Measurements from ENCODE around the gene HIRA.
"Not testable (repeated sequence)": the region's sequence is repeated elsewhere in the genome, so short reads cannot be mapped to it uniquely, and the experiment has no call there.

HIRA gene

DNA sequence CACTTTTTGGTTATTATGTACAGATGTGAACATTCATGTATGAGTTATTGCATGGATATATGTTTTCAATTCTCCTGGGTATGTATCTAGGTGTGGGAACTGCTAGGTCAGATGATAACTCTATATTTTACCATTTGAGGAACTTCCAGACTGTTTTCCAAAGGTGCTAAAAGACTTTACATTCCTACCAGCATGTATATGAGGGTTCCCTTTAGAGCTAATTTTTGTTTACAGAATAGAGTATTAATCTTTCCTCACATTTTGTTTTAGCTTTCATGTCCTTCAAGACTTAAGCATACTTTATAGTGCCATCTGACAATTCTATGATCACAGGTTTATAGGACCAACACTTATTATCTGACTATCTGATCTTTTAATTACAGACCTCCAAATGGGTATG lies 59.6 kb downstream of the HIRA start:
- H3K4me1 ChIP-seq (ENCODE audit: low read length) = no peaks in the 10 kb centered on the region
- H2AFZ ChIP-seq (ENCODE audit: low read length) = no peak overlapping the region
- H3K4me2 ChIP-seq (ENCODE audit: low read depth, low read length) = no peak overlapping the region
- H3K79me2 ChIP-seq (ENCODE audit: low read length) = no peaks in the 10 kb centered on the region
- H3K27me3 ChIP-seq (replicated peaks; ENCODE audit: insufficient read depth, low read length) = no peaks in the 10 kb centered on the region
- no peaks in the 10 kb centered on the region for H3K9me3 ChIP-seq (replicated peaks; ENCODE audit: insufficient read depth, low read length)
- H3K36me3 ChIP-seq (replicated peaks; ENCODE audit: insufficient read depth, low read length) = peaks cover 20% of the 10 kb centered on the region; the same call in 1 of the 2 replicates
- 0 out of 2 replicates have a peak, but pooled peaks cover 4% of the 10 kb centered on the region for H4K20me1 ChIP-seq (ENCODE audit: insufficient read depth, low read length)
- H3F3A ChIP-seq (ENCODE audit: insufficient read depth, low read length) = no peaks in the 10 kb centered on the region
- H3K9me2 ChIP-seq (replicated peaks; ENCODE audit: insufficient read depth, low read length) = no peaks in the 10 kb centered on the region
- DNase-seq = no peak
- TF ChIP-seq, protein P1, sequence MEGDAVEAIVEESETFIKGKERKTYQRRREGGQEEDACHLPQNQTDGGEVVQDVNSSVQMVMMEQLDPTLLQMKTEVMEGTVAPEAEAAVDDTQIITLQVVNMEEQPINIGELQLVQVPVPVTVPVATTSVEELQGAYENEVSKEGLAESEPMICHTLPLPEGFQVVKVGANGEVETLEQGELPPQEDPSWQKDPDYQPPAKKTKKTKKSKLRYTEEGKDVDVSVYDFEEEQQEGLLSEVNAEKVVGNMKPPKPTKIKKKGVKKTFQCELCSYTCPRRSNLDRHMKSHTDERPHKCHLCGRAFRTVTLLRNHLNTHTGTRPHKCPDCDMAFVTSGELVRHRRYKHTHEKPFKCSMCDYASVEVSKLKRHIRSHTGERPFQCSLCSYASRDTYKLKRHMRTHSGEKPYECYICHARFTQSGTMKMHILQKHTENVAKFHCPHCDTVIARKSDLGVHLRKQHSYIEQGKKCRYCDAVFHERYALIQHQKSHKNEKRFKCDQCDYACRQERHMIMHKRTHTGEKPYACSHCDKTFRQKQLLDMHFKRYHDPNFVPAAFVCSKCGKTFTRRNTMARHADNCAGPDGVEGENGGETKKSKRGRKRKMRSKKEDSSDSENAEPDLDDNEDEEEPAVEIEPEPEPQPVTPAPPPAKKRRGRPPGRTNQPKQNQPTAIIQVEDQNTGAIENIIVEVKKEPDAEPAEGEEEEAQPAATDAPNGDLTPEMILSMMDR (IDR thresholded peaks at IDR 0.05; ENCODE audit: low read length) = no peak
- no peak for TF ChIP-seq EZH2 (optimal IDR thresholded peaks at IDR 0.05; ENCODE audit: low read depth, low read length)
- TF ChIP-seq EZH2phosphoT487 (IDR thresholded peaks at IDR 0.05; ENCODE audit: low read length) = no peak
- no peak overlapping the region for H3K9ac ChIP-seq (ENCODE audit: low read length)
- H3K4me3 ChIP-seq (ENCODE audit: low read length) = no peak overlapping the region
- no peak overlapping the region for H3K27ac ChIP-seq (ENCODE audit: low read length)

DNA sequence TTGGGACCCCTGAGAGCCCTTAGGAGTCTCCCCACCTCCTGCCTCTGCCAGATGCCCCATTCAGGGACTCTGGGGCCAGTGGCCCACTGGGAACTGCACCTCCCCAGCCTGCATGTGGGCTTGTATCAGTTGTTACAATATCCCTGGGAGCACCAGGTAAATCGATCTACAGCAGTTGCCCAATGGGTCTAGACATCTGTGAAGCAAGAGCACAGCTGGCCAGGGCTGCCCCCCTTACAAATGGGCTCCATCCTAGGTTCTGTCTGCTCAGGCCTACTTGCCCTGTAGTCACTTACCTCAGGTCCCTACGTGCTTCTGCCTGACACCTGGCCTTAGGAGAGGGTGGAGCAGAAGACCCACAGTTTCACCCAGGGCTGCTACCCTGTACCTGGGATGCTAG lies 62.7 kb downstream of the HIRA start:
- H3K4me3 ChIP-seq (ENCODE audit: low read length) = no peak overlapping the region
- H3F3A ChIP-seq (ENCODE audit: insufficient read depth, low read length) = no peaks in the 10 kb centered on the region
- H2AFZ ChIP-seq (ENCODE audit: low read length) = no peak overlapping the region
- H3K9me2 ChIP-seq (replicated peaks; ENCODE audit: insufficient read depth, low read length) = no peaks in the 10 kb centered on the region
- H3K27me3 ChIP-seq (replicated peaks; ENCODE audit: insufficient read depth, low read length) = no peaks in the 10 kb centered on the region
- no peaks in the 10 kb centered on the region for H3K79me2 ChIP-seq (ENCODE audit: low read length)
- no peak overlapping the region for H3K27ac ChIP-seq (ENCODE audit: low read length)
- H3K36me3 ChIP-seq (replicated peaks; ENCODE audit: insufficient read depth, low read length) = peaks cover 11% of the 10 kb centered on the region; the same call in 1 of the 2 replicates
- no peaks in the 10 kb centered on the region for H3K9me3 ChIP-seq (replicated peaks; ENCODE audit: insufficient read depth, low read length)
- DNase-seq = no peak
- H3K4me1 ChIP-seq (ENCODE audit: low read length) = no peaks in the 10 kb centered on the region
- 0 out of 2 replicates have a peak, but pooled peaks cover 4% of the 10 kb centered on the region for H4K20me1 ChIP-seq (ENCODE audit: insufficient read depth, low read length)
- H3K9ac ChIP-seq (ENCODE audit: low read length) = no peak overlapping the region
- no peak overlapping the region for H3K4me2 ChIP-seq (ENCODE audit: low read depth, low read length)
- TF ChIP-seq, protein P1 (IDR thresholded peaks at IDR 0.05; ENCODE audit: low read length) = no peak
- TF ChIP-seq EZH2 (optimal IDR thresholded peaks at IDR 0.05; ENCODE audit: low read depth, low read length) (no peak), EZH2phosphoT487 (IDR thresholded peaks at IDR 0.05; ENCODE audit: low read length) (no peak)

DNA sequence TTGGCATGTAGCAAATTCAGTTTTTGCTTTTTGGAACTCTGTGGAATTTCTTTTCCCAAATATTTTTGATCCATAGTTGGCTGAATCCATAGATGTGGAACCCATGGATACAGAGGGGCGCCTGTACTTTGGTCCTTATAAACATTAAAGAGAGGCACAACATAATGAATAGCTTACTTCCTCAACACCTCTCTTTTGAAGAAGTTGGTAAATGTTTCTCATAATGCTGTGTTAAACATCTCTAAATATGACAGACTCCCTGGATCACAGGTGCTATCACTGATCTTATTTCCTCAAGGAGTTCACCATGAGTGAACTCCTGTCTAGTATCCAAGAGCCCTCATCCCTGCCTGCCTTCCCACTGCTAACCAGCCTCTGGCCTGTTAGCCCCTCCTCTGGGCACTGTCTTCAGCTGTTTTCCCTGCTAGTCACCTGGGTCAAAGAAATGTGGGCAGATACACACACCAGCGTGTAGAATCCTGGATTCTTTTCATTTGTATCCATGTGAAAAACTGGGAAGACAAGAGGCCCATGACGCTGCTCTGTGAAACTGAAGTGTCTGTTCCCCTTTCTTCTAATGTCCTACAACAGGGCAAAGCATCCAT lies 63.7 kb downstream of the HIRA start:
- H3K36me3 ChIP-seq (replicated peaks; ENCODE audit: insufficient read depth, low read length) = peaks cover 6% of the 10 kb centered on the region; the same call in 1 of the 2 replicates
- no peak for TF ChIP-seq EZH2phosphoT487 (IDR thresholded peaks at IDR 0.05; ENCODE audit: low read length)
- TF ChIP-seq EZH2 (optimal IDR thresholded peaks at IDR 0.05; ENCODE audit: low read depth, low read length) = no peak
- TF ChIP-seq, protein P1 (IDR thresholded peaks at IDR 0.05; ENCODE audit: low read length) = no peak

DNA sequence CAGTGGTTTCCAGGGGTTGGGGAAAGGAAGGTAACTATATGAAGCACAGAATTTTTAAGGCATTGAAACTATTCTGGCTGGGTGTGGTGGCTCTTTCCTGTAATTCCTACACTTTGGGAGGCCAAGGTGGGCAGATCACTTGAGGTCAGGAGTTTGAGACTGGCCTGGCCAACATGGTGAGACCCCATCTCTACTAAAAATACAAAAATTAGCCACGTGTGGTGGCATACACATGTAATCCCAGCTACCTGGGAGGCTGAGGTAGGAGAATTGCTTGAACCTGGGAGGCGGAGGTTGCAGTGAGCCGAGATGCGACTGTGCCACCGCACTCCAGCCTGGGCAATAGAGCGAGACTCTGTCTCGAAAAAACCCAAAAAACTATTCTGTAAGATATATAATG lies 68.0 kb downstream of the HIRA start:
- DNase-seq; H3K4me3 ChIP-seq (ENCODE audit: low read length); H3F3A ChIP-seq (ENCODE audit: insufficient read depth, low read length); H3K4me2 ChIP-seq (ENCODE audit: low read depth, low read length); H3K79me2 ChIP-seq (ENCODE audit: low read length); H3K4me1 ChIP-seq (ENCODE audit: low read length); H3K27me3 ChIP-seq (replicated peaks; ENCODE audit: insufficient read depth, low read length); H3K9me3 ChIP-seq (replicated peaks; ENCODE audit: insufficient read depth, low read length); H3K9ac ChIP-seq (ENCODE audit: low read length); H3K9me2 ChIP-seq (replicated peaks; ENCODE audit: insufficient read depth, low read length); H4K20me1 ChIP-seq (ENCODE audit: insufficient read depth, low read length); H2AFZ ChIP-seq (ENCODE audit: low read length); H3K36me3 ChIP-seq (replicated peaks; ENCODE audit: insufficient read depth, low read length); H3K27ac ChIP-seq (ENCODE audit: low read length): not testable (repeated sequence)

More for the DNA sequence above, 63.7 kb downstream of the HIRA start:
- no peak for DNase-seq
- no peaks in the 10 kb centered on the region for H3K79me2 ChIP-seq (ENCODE audit: low read length)
- no peaks in the 10 kb centered on the region for H3K9me3 ChIP-seq (replicated peaks; ENCODE audit: insufficient read depth, low read length)
- H3K4me2 ChIP-seq (ENCODE audit: low read depth, low read length) = no peak overlapping the region
- no peaks in the 10 kb centered on the region for H3F3A ChIP-seq (ENCODE audit: insufficient read depth, low read length)
- H2AFZ ChIP-seq (ENCODE audit: low read length) = no peak overlapping the region
- H4K20me1 ChIP-seq (ENCODE audit: insufficient read depth, low read length) = 0 out of 2 replicates have a peak, but pooled peaks cover 4% of the 10 kb centered on the region
- H3K27me3 ChIP-seq (replicated peaks; ENCODE audit: insufficient read depth, low read length) = no peaks in the 10 kb centered on the region
- no peak overlapping the region for H3K27ac ChIP-seq (ENCODE audit: low read length)
- no peaks in the 10 kb centered on the region for H3K4me1 ChIP-seq (ENCODE audit: low read length)
- no peaks in the 10 kb centered on the region for H3K9me2 ChIP-seq (replicated peaks; ENCODE audit: insufficient read depth, low read length)
- no peak overlapping the region for H3K9ac ChIP-seq (ENCODE audit: low read length)
- H3K4me3 ChIP-seq (ENCODE audit: low read length) = no peak overlapping the region
